ENCODE measurements around the gene PPP6R3.

- TF ChIP-seq, protein P1, sequence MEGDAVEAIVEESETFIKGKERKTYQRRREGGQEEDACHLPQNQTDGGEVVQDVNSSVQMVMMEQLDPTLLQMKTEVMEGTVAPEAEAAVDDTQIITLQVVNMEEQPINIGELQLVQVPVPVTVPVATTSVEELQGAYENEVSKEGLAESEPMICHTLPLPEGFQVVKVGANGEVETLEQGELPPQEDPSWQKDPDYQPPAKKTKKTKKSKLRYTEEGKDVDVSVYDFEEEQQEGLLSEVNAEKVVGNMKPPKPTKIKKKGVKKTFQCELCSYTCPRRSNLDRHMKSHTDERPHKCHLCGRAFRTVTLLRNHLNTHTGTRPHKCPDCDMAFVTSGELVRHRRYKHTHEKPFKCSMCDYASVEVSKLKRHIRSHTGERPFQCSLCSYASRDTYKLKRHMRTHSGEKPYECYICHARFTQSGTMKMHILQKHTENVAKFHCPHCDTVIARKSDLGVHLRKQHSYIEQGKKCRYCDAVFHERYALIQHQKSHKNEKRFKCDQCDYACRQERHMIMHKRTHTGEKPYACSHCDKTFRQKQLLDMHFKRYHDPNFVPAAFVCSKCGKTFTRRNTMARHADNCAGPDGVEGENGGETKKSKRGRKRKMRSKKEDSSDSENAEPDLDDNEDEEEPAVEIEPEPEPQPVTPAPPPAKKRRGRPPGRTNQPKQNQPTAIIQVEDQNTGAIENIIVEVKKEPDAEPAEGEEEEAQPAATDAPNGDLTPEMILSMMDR (IDR thresholded peaks at IDR 0.05): no peak
- TF ChIP-seq POLR2A (IDR thresholded peaks at IDR 0.05): no peak
Observed at GRCh38 chr11:68457898-68458249, 2.7 kb upstream of the PPP6R3 start.

Data from thyroid gland (tissue), 4 donors.